HG03108 (cell line): ENCODE measurements around the gene VANGL1.
"Not testable (repeated sequence)": the region's sequence is repeated elsewhere in the genome, so short reads cannot be mapped to it uniquely, and the experiment has no call there.

Source experiments
- ATAC-seq: cut with Tn5 transposase; IDR thresholded peaks from one replicate; pipeline ENCODE4 v1.9.1; 2021; ENCODE audit warnings: moderate library complexity; ENCODE audit not compliant: unreplicated experiment

The VANGL1 gene

GRCh38 chr1:115641762-115642167 is at the start of gene VANGL1:
TSS of gene VANGL1 (plus strand) at chr1:115641970. CDS start at chr1:115651414, 9,444 bp downstream.
- ATAC-seq = peak; percentile 52

GRCh38 chr1:115592264-115592663 is 49.5 kb upstream of the VANGL1 start:
- ATAC-seq = no peak

GRCh38 chr1:115593365-115594259 is 48.2 kb upstream of the VANGL1 start:
- no peak for ATAC-seq

GRCh38 chr1:115594600-115594999 is 47.2 kb upstream of the VANGL1 start:
- no peak for ATAC-seq

- ATAC-seq = no peak
These were observed 46.3 kb upstream of the VANGL1 start for GRCh38 chr1:115595279-115596079.

GRCh38 chr1:115596080-115596780 is 45.5 kb upstream of the VANGL1 start:
- no peak for ATAC-seq

- ATAC-seq = no peak
These were observed 37.3 kb upstream of the VANGL1 start for GRCh38 chr1:115604508-115604907.

GRCh38 chr1:115606305-115606704 is 35.5 kb upstream of the VANGL1 start:
- no peak for ATAC-seq

GRCh38 chr1:115609021-115609420 is 32.7 kb upstream of the VANGL1 start:
- ATAC-seq = no peak

GRCh38 chr1:115613767-115614166 is 28.0 kb upstream of the VANGL1 start:
- ATAC-seq = no peak

- ATAC-seq = no peak
These were observed 21.3 kb upstream of the VANGL1 start for GRCh38 chr1:115620453-115620852.

GRCh38 chr1:115620950-115621349 is 20.8 kb upstream of the VANGL1 start:
- no peak for ATAC-seq

- ATAC-seq = no peak
These were observed 16.9 kb upstream of the VANGL1 start for GRCh38 chr1:115624859-115625258.

- no peak for ATAC-seq
These were observed 11.4 kb upstream of the VANGL1 start for GRCh38 chr1:115630342-115630741.

- ATAC-seq = no peak
These were observed 9.3 kb upstream of the VANGL1 start for GRCh38 chr1:115632251-115633026.

GRCh38 chr1:115633606-115634005 is 8.2 kb upstream of the VANGL1 start:
- ATAC-seq = not testable (repeated sequence)

GRCh38 chr1:115637247-115637646 is 4.5 kb upstream of the VANGL1 start:
- ATAC-seq = not testable (repeated sequence)

GRCh38 chr1:115640384-115640783 is 1.4 kb upstream of the VANGL1 start:
- ATAC-seq = no peak

GRCh38 chr1:115642168-115643072 is 650 bp downstream of the VANGL1 start:
- peak; percentile 69 for ATAC-seq
